ENCODE results near the gene FUBP1.

DNA sequence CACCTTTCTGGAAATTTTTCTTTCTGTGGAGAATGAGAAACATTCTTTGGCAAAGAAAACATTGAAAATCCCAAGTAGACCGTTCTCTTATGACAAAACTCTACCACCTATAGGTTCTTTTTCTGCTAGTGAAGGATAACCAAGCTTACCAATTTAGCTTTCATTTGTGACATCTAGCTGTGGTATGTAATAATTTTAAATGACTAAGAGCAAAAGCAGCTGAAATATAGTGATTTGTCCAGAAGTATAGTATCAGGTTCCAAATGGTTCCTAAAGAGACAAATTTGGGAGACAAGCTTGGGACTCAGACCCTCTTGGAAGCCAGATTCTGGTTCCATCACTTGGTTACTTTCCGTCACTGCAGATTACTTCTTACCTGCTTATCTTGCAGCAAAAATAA lies 24.4 kb downstream of the FUBP1 start:
- no peak for TF ChIP-seq POLR2AphosphoS5 (IDR thresholded peaks at IDR 0.05; ENCODE audit: low read depth, low read length)
- TF ChIP-seq TAF1 (IDR thresholded peaks at IDR 0.05; ENCODE audit: borderline replicate concordance, low read depth, low read length) = no peak
